Measurements from ENCODE around the gene EML4. TPM values are rescaled to one million over a fixed set of nuclear protein-coding genes. Genes with fewer than 3 reads are reported as not detected.
A peak's percentile ranks its signal among the peaks of the same experiment; 100 is the strongest.
"Not testable (repeated sequence)": the region's sequence is repeated elsewhere in the genome, so short reads cannot be mapped to it uniquely, and the experiment has no call there.

EML4 gene
- polyA plus RNA-seq, 1 experiment = 81.0 TPM

- CTCF ChIA-PET = no interaction called here
Observed at GRCh38 chr2:42268528-42269151, 99.5 kb downstream of the EML4 start.

GRCh38 chr2:42270757-42271156, 101.6 kb downstream of the EML4 start:
- Histone ChIP-seq H3K4me3 (ENCODE audit: low read depth, low read length) (no peak overlapping the region), H3K9me3 (ENCODE audit: control insufficient read depth, insufficient read depth, low read length) (no peaks in the 10 kb centered on the region), H3K27ac (ENCODE audit: low read depth, low read length) (no peak overlapping the region), H3K27me3 (ENCODE audit: control insufficient read depth, insufficient read depth, low read length) (no peaks in the 10 kb centered on the region)
- CTCF ChIA-PET = no interaction called here
- TF ChIP-seq, protein P1, sequence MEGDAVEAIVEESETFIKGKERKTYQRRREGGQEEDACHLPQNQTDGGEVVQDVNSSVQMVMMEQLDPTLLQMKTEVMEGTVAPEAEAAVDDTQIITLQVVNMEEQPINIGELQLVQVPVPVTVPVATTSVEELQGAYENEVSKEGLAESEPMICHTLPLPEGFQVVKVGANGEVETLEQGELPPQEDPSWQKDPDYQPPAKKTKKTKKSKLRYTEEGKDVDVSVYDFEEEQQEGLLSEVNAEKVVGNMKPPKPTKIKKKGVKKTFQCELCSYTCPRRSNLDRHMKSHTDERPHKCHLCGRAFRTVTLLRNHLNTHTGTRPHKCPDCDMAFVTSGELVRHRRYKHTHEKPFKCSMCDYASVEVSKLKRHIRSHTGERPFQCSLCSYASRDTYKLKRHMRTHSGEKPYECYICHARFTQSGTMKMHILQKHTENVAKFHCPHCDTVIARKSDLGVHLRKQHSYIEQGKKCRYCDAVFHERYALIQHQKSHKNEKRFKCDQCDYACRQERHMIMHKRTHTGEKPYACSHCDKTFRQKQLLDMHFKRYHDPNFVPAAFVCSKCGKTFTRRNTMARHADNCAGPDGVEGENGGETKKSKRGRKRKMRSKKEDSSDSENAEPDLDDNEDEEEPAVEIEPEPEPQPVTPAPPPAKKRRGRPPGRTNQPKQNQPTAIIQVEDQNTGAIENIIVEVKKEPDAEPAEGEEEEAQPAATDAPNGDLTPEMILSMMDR (IDR thresholded peaks at IDR 0.05; ENCODE audit: low read depth, low read length) = no peak
- POLR2A ChIA-PET = no interaction called here
- DNase-seq (ENCODE audit: low read depth, low spot score) = no peak

More at GRCh38 chr2:42268528-42269151, 99.5 kb downstream of the EML4 start:
- no peaks in the 10 kb centered on the region for H3K9me3 ChIP-seq (ENCODE audit: control insufficient read depth, insufficient read depth, low read length)
- no peak overlapping the region for H3K27ac ChIP-seq (ENCODE audit: low read depth, low read length)
- TF ChIP-seq, protein P1 (IDR thresholded peaks at IDR 0.05; ENCODE audit: low read depth, low read length) = no peak
- H3K27me3 ChIP-seq (ENCODE audit: control insufficient read depth, insufficient read depth, low read length) = no peaks in the 10 kb centered on the region
- no peak overlapping the region for H3K4me3 ChIP-seq (ENCODE audit: low read depth, low read length)
- DNase-seq (ENCODE audit: low read depth, low spot score) = no peak
- POLR2A ChIA-PET = no interaction called here

GRCh38 chr2:42271246-42271645, 102.1 kb downstream of the EML4 start:
- DNase-seq (ENCODE audit: low read depth, low spot score); H3K27ac ChIP-seq (ENCODE audit: low read depth, low read length); CTCF ChIA-PET; H3K9me3 ChIP-seq (ENCODE audit: control insufficient read depth, insufficient read depth, low read length); H3K27me3 ChIP-seq (ENCODE audit: control insufficient read depth, insufficient read depth, low read length); H3K4me3 ChIP-seq (ENCODE audit: low read depth, low read length); POLR2A ChIA-PET: not testable (repeated sequence)

DNA sequence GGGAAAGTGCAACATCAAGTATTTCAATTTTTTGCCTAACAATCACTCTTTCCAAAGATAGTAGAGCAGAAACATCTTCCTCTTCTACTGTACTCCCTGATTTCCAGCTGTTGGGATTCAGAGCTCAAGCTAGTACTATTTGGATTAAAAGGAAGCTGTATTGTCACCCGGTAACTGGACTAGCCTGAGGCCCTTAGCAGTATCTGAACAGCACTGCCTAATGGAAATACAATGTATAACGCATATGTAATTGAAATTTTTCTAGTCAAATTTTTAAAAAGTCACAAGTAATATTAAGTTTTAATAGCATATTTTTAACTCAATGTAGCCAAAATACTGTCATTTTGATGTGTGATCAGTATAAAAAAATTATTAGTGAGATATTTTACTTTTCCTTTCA, 105.7 kb downstream of the EML4 start:
- ChIA-PET CTCF (no interaction called here), POLR2A (no interaction called here)
- DNase-seq (ENCODE audit: low read depth, low spot score) = no peak
- TF ChIP-seq, protein P1 (IDR thresholded peaks at IDR 0.05; ENCODE audit: low read depth, low read length) = 0 out of 2 replicates have a peak, but pooled peaks have one; percentile 4
- H3K4me3 ChIP-seq (ENCODE audit: low read depth, low read length) = no peak overlapping the region
- no peak overlapping the region for H3K27ac ChIP-seq (ENCODE audit: low read depth, low read length)
- no peaks in the 10 kb centered on the region for H3K27me3 ChIP-seq (ENCODE audit: control insufficient read depth, insufficient read depth, low read length)
- H3K9me3 ChIP-seq (ENCODE audit: control insufficient read depth, insufficient read depth, low read length) = no peaks in the 10 kb centered on the region

DNA sequence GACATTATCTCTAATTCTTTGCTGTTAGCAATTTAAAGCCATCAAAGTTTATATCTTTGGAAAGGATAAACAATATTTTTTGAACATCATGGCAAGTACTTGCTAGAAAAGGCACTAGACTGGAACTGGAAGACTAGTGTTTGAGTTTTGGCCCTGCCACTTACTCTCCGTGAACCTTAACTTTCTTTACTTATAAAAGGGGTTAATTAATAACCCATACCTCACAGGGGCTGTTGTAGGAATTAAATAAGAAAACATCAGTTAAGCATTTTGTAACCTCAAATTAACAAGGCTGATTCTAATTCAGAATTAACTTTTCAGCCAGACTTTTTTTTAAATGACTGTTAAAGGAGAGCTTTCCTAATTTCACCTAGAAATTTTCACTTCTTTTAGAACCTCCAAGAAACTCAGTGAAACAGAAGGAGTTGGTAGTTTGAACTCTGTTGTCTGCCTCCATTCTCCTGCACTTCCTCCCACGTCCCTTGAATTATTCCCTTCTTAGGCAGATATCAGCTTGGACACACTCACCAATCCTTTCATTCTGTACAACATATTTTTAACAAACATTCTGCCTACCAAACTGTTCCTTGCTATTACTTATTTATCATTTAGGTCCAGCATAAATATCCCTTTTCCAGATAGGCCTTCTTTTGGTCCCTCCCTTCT, 112.4 kb downstream of the EML4 start:
- Histone ChIP-seq H3K27ac (ENCODE audit: low read depth, low read length) (no peak overlapping the region), H3K27me3 (ENCODE audit: control insufficient read depth, insufficient read depth, low read length) (no peaks in the 10 kb centered on the region), H3K9me3 (ENCODE audit: control insufficient read depth, insufficient read depth, low read length) (no peaks in the 10 kb centered on the region), H3K4me3 (ENCODE audit: low read depth, low read length) (no peak overlapping the region)
- ChIA-PET POLR2A (no interaction called here), CTCF (no interaction called here)
- DNase-seq (ENCODE audit: low read depth, low spot score) = no peak
- TF ChIP-seq, protein P1 (IDR thresholded peaks at IDR 0.05; ENCODE audit: low read depth, low read length) = no peak
